Calu3 (cell line): Measurements from ENCODE around the gene TAS1R2. TPM values are rescaled to one million over a fixed set of nuclear protein-coding genes. Genes with fewer than 3 reads are reported as not detected.

Source experiments
- BruUV-seq: library from RNA; stranded (reverse); fragments of 400-500 nt; replicated peaks from 2 replicates; lab custom pipeline; 2021; lab: Mats Ljungman, UMichigan
- CTCF ChIA-PET: fragments of 300-600 bp; sonication (Branson Sonifier 250); formaldehyde crosslinking; loops from one replicate; lab custom pipeline; 2022; ENCODE audit warnings: antibody characterized with exemption; lab: Charles Lee
- DNase-seq: peaks from one replicate; pipeline ENCODE4 v3.0.0; 2022
- H3K27ac Mint-ChIP-seq: one replicate; pipeline ENCODE4 v1.8.0; 2022; ENCODE audit warnings: mixed read lengths; ENCODE audit not compliant: unreplicated experiment
- H3K27me3 Mint-ChIP-seq: one replicate; pipeline ENCODE4 v1.8.0; 2022; ENCODE audit warnings: mixed read lengths; ENCODE audit not compliant: unreplicated experiment
- H3K36me3 Mint-ChIP-seq: one replicate; pipeline ENCODE4 v1.8.0; 2022; ENCODE audit warnings: mild to moderate bottlenecking, moderate library complexity, mixed read lengths; ENCODE audit not compliant: insufficient read depth, unreplicated experiment
- H3K4me1 Mint-ChIP-seq: one replicate; pipeline ENCODE4 v1.8.0; 2022; ENCODE audit warnings: mild to moderate bottlenecking, low read depth, mixed read lengths; ENCODE audit not compliant: unreplicated experiment
- H3K4me3 Mint-ChIP-seq: one replicate; pipeline ENCODE4 v1.8.0; 2022; ENCODE audit warnings: mild to moderate bottlenecking, low read depth, moderate library complexity, mixed read lengths; ENCODE audit not compliant: unreplicated experiment
- H3K9me3 Mint-ChIP-seq: one replicate; pipeline ENCODE4 v1.8.0; 2022; ENCODE audit warnings: low read depth, mixed read lengths; ENCODE audit not compliant: unreplicated experiment
- intact Hi-C: fragments of 100-400 bp; cut with micrococcal nuclease; formaldehyde crosslinking; loops from one replicate; pipeline ENCODE4 v1.10.0; 2022; ENCODE audit not compliant: unreplicated experiment
- total RNA-seq: library from RNA; stranded (reverse); gene quantifications from 2 replicates; pipeline ENCODE4 v1.2.3, GENCODE V29; 2022
- TF ChIP-seq, protein P1 (sequence below): fragments of 200-600 bp; IDR thresholded peaks from one replicate; pipeline ENCODE4 v1.8.0; 2022; ENCODE audit warnings: antibody characterized with exemption; ENCODE audit not compliant: unreplicated experiment

TAS1R2 gene
- total RNA-seq, 1 experiment from 2014 or later: not detected

DNA sequence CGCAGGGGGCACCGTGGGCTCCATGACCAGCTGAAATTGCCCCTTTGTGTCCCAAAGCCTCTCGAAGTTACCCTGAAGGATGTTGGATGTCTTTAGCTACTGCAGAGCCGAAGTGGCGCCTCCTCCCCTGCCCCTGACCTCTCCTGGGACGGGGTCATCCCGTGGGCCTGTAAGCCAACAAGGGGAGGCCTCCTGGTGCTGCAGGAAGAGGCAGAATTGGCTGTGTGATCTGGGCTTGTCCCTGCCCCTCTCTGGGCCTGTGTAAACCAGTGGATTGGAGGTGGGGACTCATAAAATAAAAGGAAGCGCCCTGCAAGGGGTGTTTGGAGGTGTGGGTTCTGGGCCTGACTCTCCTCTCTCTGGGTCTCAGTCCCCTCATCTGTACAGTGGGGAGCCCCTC is 2.1 kb upstream of the TAS1R2 start:
- H3K27ac Mint-ChIP-seq: no peak overlapping the region
- no peak for DNase-seq
- no peaks in the 10 kb centered on the region for H3K9me3 Mint-ChIP-seq
- BruUV-seq: no TSS peak
- peaks cover 55% of the 10 kb centered on the region for H3K27me3 Mint-ChIP-seq
- no peak overlapping the region for H3K4me3 Mint-ChIP-seq
- TF ChIP-seq, protein P1, sequence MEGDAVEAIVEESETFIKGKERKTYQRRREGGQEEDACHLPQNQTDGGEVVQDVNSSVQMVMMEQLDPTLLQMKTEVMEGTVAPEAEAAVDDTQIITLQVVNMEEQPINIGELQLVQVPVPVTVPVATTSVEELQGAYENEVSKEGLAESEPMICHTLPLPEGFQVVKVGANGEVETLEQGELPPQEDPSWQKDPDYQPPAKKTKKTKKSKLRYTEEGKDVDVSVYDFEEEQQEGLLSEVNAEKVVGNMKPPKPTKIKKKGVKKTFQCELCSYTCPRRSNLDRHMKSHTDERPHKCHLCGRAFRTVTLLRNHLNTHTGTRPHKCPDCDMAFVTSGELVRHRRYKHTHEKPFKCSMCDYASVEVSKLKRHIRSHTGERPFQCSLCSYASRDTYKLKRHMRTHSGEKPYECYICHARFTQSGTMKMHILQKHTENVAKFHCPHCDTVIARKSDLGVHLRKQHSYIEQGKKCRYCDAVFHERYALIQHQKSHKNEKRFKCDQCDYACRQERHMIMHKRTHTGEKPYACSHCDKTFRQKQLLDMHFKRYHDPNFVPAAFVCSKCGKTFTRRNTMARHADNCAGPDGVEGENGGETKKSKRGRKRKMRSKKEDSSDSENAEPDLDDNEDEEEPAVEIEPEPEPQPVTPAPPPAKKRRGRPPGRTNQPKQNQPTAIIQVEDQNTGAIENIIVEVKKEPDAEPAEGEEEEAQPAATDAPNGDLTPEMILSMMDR: no peak
- H3K36me3 Mint-ChIP-seq: no peaks in the 10 kb centered on the region
- CTCF ChIA-PET: no interaction called here
- intact Hi-C loops: no loop called here
- no peaks in the 10 kb centered on the region for H3K4me1 Mint-ChIP-seq

DNA sequence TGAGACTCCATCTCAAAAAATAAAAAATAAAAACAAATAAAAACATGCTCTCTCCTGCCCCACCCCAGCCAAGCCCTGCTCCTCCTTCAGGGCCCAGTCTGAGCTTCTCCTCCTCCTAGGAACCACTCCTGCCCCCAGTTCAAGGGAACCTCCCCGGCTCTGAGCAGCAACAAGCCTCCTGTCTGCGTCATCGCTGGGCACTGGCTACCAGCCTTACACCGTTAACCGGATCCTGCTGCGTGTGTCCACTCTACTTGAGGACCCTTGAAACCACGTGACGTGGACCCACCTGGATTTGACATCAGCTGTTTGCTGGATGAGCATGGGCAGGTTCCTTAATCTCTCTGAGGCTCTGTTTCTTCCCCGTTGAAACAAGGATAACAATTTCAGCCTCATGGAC is 1.6 kb upstream of the TAS1R2 start:
- no TSS peak for BruUV-seq
- CTCF ChIA-PET: no interaction called here
- H3K4me3 Mint-ChIP-seq: no peak overlapping the region

DNA sequence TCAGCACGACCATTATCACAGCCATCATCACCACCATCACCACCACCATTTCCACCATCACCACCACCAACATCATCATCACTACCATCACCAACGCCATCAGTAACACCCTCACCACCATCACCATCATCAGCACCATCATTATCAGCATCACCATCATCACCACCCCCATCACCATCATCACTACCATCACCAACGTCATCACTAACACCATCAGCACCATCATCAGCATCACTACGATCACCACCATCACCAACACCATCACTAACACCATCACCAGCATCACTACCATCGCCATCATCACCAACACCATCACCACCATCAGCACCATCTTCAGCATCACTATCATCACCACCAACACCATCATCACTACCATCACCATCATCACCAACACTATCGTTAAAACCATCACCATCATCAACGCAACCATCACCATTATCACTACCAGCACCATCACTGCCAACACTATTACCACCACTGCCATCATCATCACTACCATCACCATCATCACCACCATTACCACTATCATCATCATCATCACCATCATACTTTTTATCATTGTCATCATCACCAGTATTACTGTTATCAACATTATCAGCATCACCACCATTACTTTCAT is 1.3 kb downstream of the TAS1R2 start:
- Mint-ChIP-seq H3K27me3 (peaks cover 42% of the 10 kb centered on the region), H3K9me3 (no peaks in the 10 kb centered on the region), H3K27ac (no peak overlapping the region), H3K36me3 (no peaks in the 10 kb centered on the region), H3K4me1 (no peaks in the 10 kb centered on the region), H3K4me3 (no peak overlapping the region)
- TF ChIP-seq, protein P1: no peak
- intact Hi-C loops: no loop called here
- no TSS peak for BruUV-seq
- DNase-seq: no peak
- CTCF ChIA-PET: no interaction called here

More for the DNA sequence above, 1.6 kb upstream of the TAS1R2 start:
- TF ChIP-seq, protein P1: no peak
- no peaks in the 10 kb centered on the region for H3K4me1 Mint-ChIP-seq
- peaks cover 55% of the 10 kb centered on the region for H3K27me3 Mint-ChIP-seq
- intact Hi-C loops: no loop called here
- DNase-seq: no peak
- no peaks in the 10 kb centered on the region for H3K9me3 Mint-ChIP-seq
- H3K27ac Mint-ChIP-seq: no peak overlapping the region
- no peaks in the 10 kb centered on the region for H3K36me3 Mint-ChIP-seq

DNA sequence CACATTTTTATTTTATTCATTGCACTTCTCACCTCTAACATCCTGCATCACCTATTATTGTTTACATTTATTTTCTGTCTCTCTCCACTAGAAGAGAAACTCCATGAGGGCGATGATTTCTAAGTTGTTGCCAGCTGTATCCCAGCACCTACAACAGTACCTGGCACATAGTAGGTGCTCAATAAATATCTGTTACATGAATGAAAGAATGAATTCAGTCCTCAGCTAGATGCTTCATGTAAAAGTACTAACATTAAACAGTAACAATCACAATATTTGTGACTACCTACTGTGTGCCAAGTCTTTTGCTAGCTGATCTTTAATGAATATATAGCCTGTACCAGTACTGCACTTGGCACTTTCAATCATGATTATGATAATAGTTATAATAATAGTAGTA is 3.0 kb downstream of the TAS1R2 start:
- Mint-ChIP-seq H3K27me3 (peaks cover 24% of the 10 kb centered on the region), H3K27ac (no peak overlapping the region), H3K4me3 (no peak overlapping the region), H3K9me3 (no peaks in the 10 kb centered on the region), H3K4me1 (no peaks in the 10 kb centered on the region), H3K36me3 (no peaks in the 10 kb centered on the region)
- BruUV-seq: no TSS peak
- DNase-seq: no peak
- intact Hi-C loops: no loop called here
- TF ChIP-seq, protein P1: no peak
- CTCF ChIA-PET: no interaction called here
